Keratinocyte (primary cell): ENCODE measurements around the gene PCARE. TPM values are rescaled to one million over a fixed set of nuclear protein-coding genes. Genes with fewer than 3 reads are reported as not detected.

Experiments used
- DNase-seq: peaks from one replicate; pipeline ENCODE4 v3.0.0-alpha.2; 2011; ENCODE audit warnings: low read depth, missing footprints, low spot score
- FAIRE-seq: peaks from 2 replicates; lab custom pipeline; 2011; peaks lifted over from hg19 to GRCh38; lab: Jason Lieb, UNC
- H2AFZ ChIP-seq: 2 replicates; pipeline ENCODE4 v1.6.0; 2012; ENCODE audit warnings: low read length, control low read depth, inconsistent platforms; ENCODE audit not compliant: control insufficient read depth
- H3K27ac ChIP-seq: 2 replicates; pipeline ENCODE4 v1.5.1; 2011; ENCODE audit warnings: low read length; ENCODE audit not compliant: control insufficient read depth, insufficient read depth
- H3K27me3 ChIP-seq: 3 replicates; pipeline ENCODE4 v1.6.0; 2011; ENCODE audit warnings: low read length; ENCODE audit not compliant: control insufficient read depth, insufficient read depth; ENCODE audit errors: extremely low read depth
- H3K36me3 ChIP-seq, 2 experiments: 2 replicates in 1 of 2; 3 replicates in 1 of 2; pipeline ENCODE4 v1.5.1; 2011; ENCODE audit warnings: low read length in 2 of 2, mild to moderate bottlenecking in 1 of 2; ENCODE audit not compliant: control insufficient read depth in 2 of 2, insufficient read depth in 2 of 2; ENCODE audit errors: extremely low read depth in 1 of 2
- H3K4me1 ChIP-seq: 3 replicates; pipeline ENCODE4 v1.5.1; 2011; ENCODE audit warnings: low read length; ENCODE audit not compliant: control insufficient read depth, insufficient read depth; ENCODE audit errors: extremely low read depth
- H3K4me2 ChIP-seq: 3 replicates; pipeline ENCODE4 v1.6.0; 2011; ENCODE audit warnings: low read depth, low read length; ENCODE audit not compliant: control insufficient read depth, insufficient read depth; ENCODE audit errors: extremely low read depth
- H3K4me3 ChIP-seq, 3 experiments: fragments of 200-600 bp in 1 of 3; sonication (generic) in 1 of 3; 2 replicates in 2 of 3; 3 replicates in 1 of 3; pipeline ENCODE4 v1.5.1; 2011 to 2016; ENCODE audit warnings: low read length in 3 of 3, mild to moderate bottlenecking in 3 of 3, control low read depth in 2 of 3, inconsistent platforms in 1 of 3, low read depth in 1 of 3, mixed read lengths in 1 of 3, mixed run types in 1 of 3, moderate library complexity in 1 of 3; ENCODE audit not compliant: control insufficient read depth in 2 of 3, insufficient read depth in 2 of 3; ENCODE audit errors: extremely low read depth in 1 of 3
- H3K79me2 ChIP-seq: 2 replicates; pipeline ENCODE4 v1.6.0; 2012; ENCODE audit warnings: low read length; ENCODE audit not compliant: control insufficient read depth, insufficient read depth
- H3K9ac ChIP-seq: 3 replicates; pipeline ENCODE4 v1.6.0; 2011; ENCODE audit warnings: low read length; ENCODE audit not compliant: control insufficient read depth, insufficient read depth; ENCODE audit errors: extremely low read depth
- H3K9me1 ChIP-seq: 3 replicates; pipeline ENCODE4 v1.6.0; 2011; ENCODE audit warnings: low read length; ENCODE audit not compliant: control insufficient read depth, insufficient read depth; ENCODE audit errors: extremely low read depth
- H3K9me3 ChIP-seq: 2 replicates; pipeline ENCODE4 v1.5.1; 2012; ENCODE audit warnings: low read depth, low read length; ENCODE audit not compliant: control insufficient read depth
- H4K20me1 ChIP-seq: 3 replicates; pipeline ENCODE4 v1.6.0; 2011; ENCODE audit warnings: low read length; ENCODE audit not compliant: control insufficient read depth, insufficient read depth; ENCODE audit errors: extremely low read depth
- EZH2 ChIP-seq: IDR thresholded peaks from one replicate; pipeline ENCODE4 v1.6.1; 2012; ENCODE audit warnings: inconsistent platforms, mild to moderate bottlenecking, low read length, moderate library complexity
- dilution Hi-C: fragments of 300-500 bp; cut with MboI; formaldehyde crosslinking; loops from one replicate; pipeline ENCODE4 v1.7.0; 2020; ENCODE audit warnings: low sequenced_read_pairs; ENCODE audit not compliant: extremely low pct_ligation_motif_present
- polyA plus RNA-seq, 5 experiments: library from polyadenylated mRNA; depleted of rRNA in 3 of 5; stranded (reverse) in 3 of 5; stranded (forward) in 1 of 5; unstranded in 1 of 5; fragments of >200 nt; gene quantifications; 1 replicate in 1 of 5; 2 replicates in 3 of 5; 3 replicates in 1 of 5; pipeline versions ENCODE4 v1.2.1 to v1.2.3, GENCODE V29; 2011 to 2012; ENCODE audit warnings: missing spikeins in 2 of 5, low read depth in 1 of 5, low replicate concordance in 1 of 5
- TF ChIP-seq, protein P1 (sequence below), 3 experiments: IDR thresholded peaks in 1 of 3; conservative IDR thresholded peaks in 1 of 3; optimal IDR thresholded peaks in 1 of 3; 2 replicates in 2 of 3; 3 replicates in 1 of 3; pipeline versions ENCODE3 to v1.5.1; 2011; ENCODE audit warnings: low read length in 3 of 3, mild to moderate bottlenecking in 3 of 3, moderate library complexity in 2 of 3, control low read depth in 1 of 3, inconsistent platforms in 1 of 3; ENCODE audit not compliant: insufficient read depth in 2 of 3; ENCODE audit errors: extremely low read depth in 1 of 3

Gene PCARE
- polyA plus RNA-seq, 1 donor (not counting 4 experiments of a cell fraction or from before 2014, with no cell fraction given), result not detected

DNA sequence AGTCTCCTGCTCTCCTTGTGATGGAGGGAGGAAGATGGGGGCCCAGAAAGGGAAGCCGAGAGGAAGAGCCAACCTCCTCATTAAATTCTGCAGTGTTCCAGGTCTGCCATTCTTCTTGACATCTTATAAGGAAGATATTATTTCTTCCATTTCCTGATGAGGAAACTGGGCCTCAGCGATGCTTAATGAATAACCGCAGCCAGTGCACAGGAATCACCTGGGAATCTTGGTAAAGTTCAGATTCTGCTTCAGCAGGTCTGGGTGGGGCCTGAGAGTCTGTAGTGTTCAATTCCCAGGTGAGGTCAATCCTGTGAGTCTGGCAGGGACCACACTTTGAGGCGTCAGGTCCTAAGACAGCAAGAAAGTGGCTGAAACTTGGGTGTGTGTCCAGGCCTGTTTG is 17.3 kb downstream of the PCARE start:
- dilution Hi-C loops, result loop anchor here (25.0 kb wide), 1 partner anchor 130 kb away; no protein-coding TSS in a partner anchor
- Histone ChIP-seq H3K4me3 (no peak overlapping the region), H3K9me3 (no peaks in the 10 kb centered on the region), H3K27ac (no peak overlapping the region), H3K9ac (no peak overlapping the region), H3K27me3 (no peaks in the 10 kb centered on the region), H2AFZ (no peak overlapping the region), H4K20me1 (no peaks in the 10 kb centered on the region), H3K9me1 (no peaks in the 10 kb centered on the region), H3K79me2 (no peaks in the 10 kb centered on the region), H3K4me2 (no peak overlapping the region), H3K4me1 (peaks cover 16% of the 10 kb centered on the region), H3K36me3 (no peaks in the 10 kb centered on the region)
- no peak for TF ChIP-seq EZH2
- TF ChIP-seq, protein P1, sequence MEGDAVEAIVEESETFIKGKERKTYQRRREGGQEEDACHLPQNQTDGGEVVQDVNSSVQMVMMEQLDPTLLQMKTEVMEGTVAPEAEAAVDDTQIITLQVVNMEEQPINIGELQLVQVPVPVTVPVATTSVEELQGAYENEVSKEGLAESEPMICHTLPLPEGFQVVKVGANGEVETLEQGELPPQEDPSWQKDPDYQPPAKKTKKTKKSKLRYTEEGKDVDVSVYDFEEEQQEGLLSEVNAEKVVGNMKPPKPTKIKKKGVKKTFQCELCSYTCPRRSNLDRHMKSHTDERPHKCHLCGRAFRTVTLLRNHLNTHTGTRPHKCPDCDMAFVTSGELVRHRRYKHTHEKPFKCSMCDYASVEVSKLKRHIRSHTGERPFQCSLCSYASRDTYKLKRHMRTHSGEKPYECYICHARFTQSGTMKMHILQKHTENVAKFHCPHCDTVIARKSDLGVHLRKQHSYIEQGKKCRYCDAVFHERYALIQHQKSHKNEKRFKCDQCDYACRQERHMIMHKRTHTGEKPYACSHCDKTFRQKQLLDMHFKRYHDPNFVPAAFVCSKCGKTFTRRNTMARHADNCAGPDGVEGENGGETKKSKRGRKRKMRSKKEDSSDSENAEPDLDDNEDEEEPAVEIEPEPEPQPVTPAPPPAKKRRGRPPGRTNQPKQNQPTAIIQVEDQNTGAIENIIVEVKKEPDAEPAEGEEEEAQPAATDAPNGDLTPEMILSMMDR (optimal IDR thresholded peaks at IDR 0.05 in 1 of 3, IDR thresholded peaks at IDR 0.05 in 1 of 3, conservative IDR thresholded peaks at IDR 0.05 in 1 of 3; ENCODE audit: extremely low read depth in 1 of 3, insufficient read depth in 2 of 3, low read length in 3 of 3), result no peak
- DNase-seq (no peak), FAIRE-seq (no peak)

DNA sequence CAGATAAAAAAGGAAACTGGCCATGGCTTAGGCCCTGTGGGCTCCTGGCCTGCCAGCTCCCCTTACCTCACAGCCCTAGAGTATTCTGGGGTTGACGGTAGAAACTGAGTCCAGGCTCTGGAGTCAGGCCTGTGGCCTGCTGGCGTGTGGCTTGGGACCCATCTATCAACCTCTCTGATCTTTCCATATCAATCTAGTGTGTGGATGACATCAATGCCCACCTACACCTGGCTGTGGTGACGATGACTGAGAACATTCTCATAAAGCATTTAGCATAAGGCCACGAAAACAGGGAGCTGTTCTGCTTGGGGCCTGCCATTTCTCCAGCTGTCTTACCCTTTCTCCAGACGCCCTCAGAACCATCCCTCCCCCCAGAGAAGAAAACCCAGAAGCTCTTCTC is 17.9 kb downstream of the PCARE start:
- no peaks in the 10 kb centered on the region for H3K79me2 ChIP-seq
- H3K4me1 ChIP-seq, result peaks cover 16% of the 10 kb centered on the region
- no peak overlapping the region for H3K4me3 ChIP-seq
- H3K9me1 ChIP-seq, result no peaks in the 10 kb centered on the region
- dilution Hi-C loops, result loop anchor here (25.0 kb wide), 1 partner anchor 131 kb away; no protein-coding TSS in a partner anchor
- H3K9ac ChIP-seq, result no peak overlapping the region
- no peak for DNase-seq
- H4K20me1 ChIP-seq, result no peaks in the 10 kb centered on the region
- no peaks in the 10 kb centered on the region for H3K9me3 ChIP-seq
- H3K36me3 ChIP-seq, result no peaks in the 10 kb centered on the region
- no peak for FAIRE-seq
- no peaks in the 10 kb centered on the region for H3K27me3 ChIP-seq
- no peak overlapping the region for H3K4me2 ChIP-seq
- H2AFZ ChIP-seq, result no peak overlapping the region
- no peak overlapping the region for H3K27ac ChIP-seq
- no peak for TF ChIP-seq EZH2
- TF ChIP-seq, protein P1 (optimal IDR thresholded peaks at IDR 0.05 in 1 of 3, IDR thresholded peaks at IDR 0.05 in 1 of 3, conservative IDR thresholded peaks at IDR 0.05 in 1 of 3; ENCODE audit: extremely low read depth in 1 of 3, insufficient read depth in 2 of 3, low read length in 3 of 3), result no peak
